ENCODE measurements around the gene CDH4.

DNA sequence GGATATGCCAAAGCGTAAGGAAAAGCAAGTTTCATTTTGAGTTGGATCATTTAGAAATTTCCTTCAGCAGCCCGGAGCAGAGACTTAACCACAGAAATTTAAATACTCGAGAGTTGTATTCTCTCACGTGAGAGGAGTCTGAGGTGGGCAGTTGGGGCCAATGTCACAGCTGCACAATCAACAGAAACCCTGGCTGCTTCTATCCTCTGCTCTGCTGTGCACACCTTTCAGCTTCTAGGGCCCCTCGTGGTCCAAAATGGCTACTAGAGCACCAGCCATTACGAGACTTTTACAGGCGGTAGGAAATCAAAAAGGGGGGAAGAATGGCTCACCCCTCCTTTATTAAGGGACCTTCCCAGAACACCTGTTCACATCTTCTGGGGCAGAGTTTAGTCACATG is 659.8 kb downstream of the CDH4 start:
- TF ChIP-seq, protein P1, sequence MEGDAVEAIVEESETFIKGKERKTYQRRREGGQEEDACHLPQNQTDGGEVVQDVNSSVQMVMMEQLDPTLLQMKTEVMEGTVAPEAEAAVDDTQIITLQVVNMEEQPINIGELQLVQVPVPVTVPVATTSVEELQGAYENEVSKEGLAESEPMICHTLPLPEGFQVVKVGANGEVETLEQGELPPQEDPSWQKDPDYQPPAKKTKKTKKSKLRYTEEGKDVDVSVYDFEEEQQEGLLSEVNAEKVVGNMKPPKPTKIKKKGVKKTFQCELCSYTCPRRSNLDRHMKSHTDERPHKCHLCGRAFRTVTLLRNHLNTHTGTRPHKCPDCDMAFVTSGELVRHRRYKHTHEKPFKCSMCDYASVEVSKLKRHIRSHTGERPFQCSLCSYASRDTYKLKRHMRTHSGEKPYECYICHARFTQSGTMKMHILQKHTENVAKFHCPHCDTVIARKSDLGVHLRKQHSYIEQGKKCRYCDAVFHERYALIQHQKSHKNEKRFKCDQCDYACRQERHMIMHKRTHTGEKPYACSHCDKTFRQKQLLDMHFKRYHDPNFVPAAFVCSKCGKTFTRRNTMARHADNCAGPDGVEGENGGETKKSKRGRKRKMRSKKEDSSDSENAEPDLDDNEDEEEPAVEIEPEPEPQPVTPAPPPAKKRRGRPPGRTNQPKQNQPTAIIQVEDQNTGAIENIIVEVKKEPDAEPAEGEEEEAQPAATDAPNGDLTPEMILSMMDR (IDR thresholded peaks at IDR 0.05), result no peak
- no peak for TF ChIP-seq POLR2A (IDR thresholded peaks at IDR 0.05)

Data from ovary (tissue), 3 donors.